Hepatocyte (in vitro differentiated cells): ENCODE results near the gene CCDC137. TPM values are rescaled to one million over a fixed set of nuclear protein-coding genes. Genes with fewer than 3 reads are reported as not detected.
"Not testable (repeated sequence)": the region's sequence is repeated elsewhere in the genome, so short reads cannot be mapped to it uniquely, and the experiment has no call there.

Experiments used
- DNase-seq: peaks from one replicate; pipeline ENCODE4 v3.0.0-alpha.2; 2016; ENCODE audit warnings: low spot score
- H2AFZ ChIP-seq: fragments of 200-600 bp; sonication (generic); 2 replicates; pipeline ENCODE4 v1.6.0; 2016; ENCODE audit warnings: antibody characterized with exemption, mild to moderate bottlenecking
- H3K27ac ChIP-seq: fragments of 200-600 bp; sonication (generic); 2 replicates; pipeline ENCODE4 v1.5.1; 2016; ENCODE audit warnings: mild to moderate bottlenecking
- H3K27me3 ChIP-seq: fragments of 200-600 bp; sonication (generic); 2 replicates; pipeline ENCODE4 v1.6.1; 2016
- H3K36me3 ChIP-seq: fragments of 200-600 bp; sonication (generic); replicated peaks from 2 replicates; pipeline ENCODE4 v1.5.1; 2016; ENCODE audit warnings: low read depth; ENCODE audit not compliant: insufficient read depth
- H3K4me1 ChIP-seq: fragments of 200-600 bp; sonication (generic); 2 replicates; pipeline ENCODE4 v1.5.1; 2016; ENCODE audit warnings: mild to moderate bottlenecking, moderate library complexity; ENCODE audit not compliant: insufficient read depth
- H3K4me2 ChIP-seq: fragments of 200-600 bp; sonication (generic); 2 replicates; pipeline ENCODE4 v1.6.0; 2016
- H3K4me3 ChIP-seq: fragments of 200-600 bp; sonication (generic); 2 replicates; pipeline ENCODE4 v1.5.1; 2016; ENCODE audit warnings: mild to moderate bottlenecking
- H3K79me2 ChIP-seq: fragments of 200-600 bp; sonication (generic); 2 replicates; pipeline ENCODE4 v1.6.0; 2017; ENCODE audit warnings: mild to moderate bottlenecking
- H3K9me2 ChIP-seq: fragments of 200-600 bp; sonication (generic); replicated peaks from 2 replicates; pipeline ENCODE4 v1.6.0; 2017; ENCODE audit warnings: mild to moderate bottlenecking; ENCODE audit not compliant: insufficient read depth
- H3K9me3 ChIP-seq: fragments of 200-600 bp; sonication (generic); 2 replicates; pipeline ENCODE4 v1.5.1; 2016; ENCODE audit warnings: low read depth, mild to moderate bottlenecking
- H4K20me1 ChIP-seq: fragments of 200-600 bp; sonication (generic); 2 replicates; pipeline ENCODE4 v1.6.0; 2016; ENCODE audit warnings: mild to moderate bottlenecking; ENCODE audit not compliant: insufficient read depth, poor library complexity, severe bottlenecking
- CTCF ChIP-seq: fragments of 200-600 bp; sonication (generic); IDR thresholded peaks from 2 replicates; pipeline ENCODE4 v1.5.1; 2016; ENCODE audit warnings: antibody characterized with exemption, mild to moderate bottlenecking; ENCODE audit not compliant: poor library complexity
- EZH2 ChIP-seq: fragments of 200-600 bp; sonication (generic); IDR thresholded peaks from 2 replicates; pipeline ENCODE4 v1.6.1; 2016; ENCODE audit warnings: antibody characterized with exemption, mild to moderate bottlenecking, borderline replicate concordance
- EZH2phosphoT487 ChIP-seq: fragments of 200-600 bp; sonication (generic); IDR thresholded peaks from one replicate; pipeline ENCODE4 v1.6.1; 2018; ENCODE audit warnings: antibody characterized with exemption, mild to moderate bottlenecking, low read depth, moderate library complexity; ENCODE audit not compliant: unreplicated experiment, severe bottlenecking
- WGBS: methylation state at CpG from one replicate; pipeline ENCODE4 v1.1.6; 2016; ENCODE audit warnings: low lambda C conversion rate; ENCODE audit errors: missing lambda C conversion rate; 5-methylcytosine and 5-hydroxymethylcytosine counted together
- polyA plus RNA-seq: library from polyadenylated mRNA; unstranded; fragments of >200 nt; fragmentation: Nextera tagmentation; extraction: Ambion mirVana; gene quantifications from 2 replicates; pipeline ENCODE4 v1.2.1, GENCODE V29; 2016
- total RNA-seq: library from RNA; depleted of rRNA; stranded (reverse); fragments of >200 nt; gene quantifications from 2 replicates; pipeline ENCODE4 v1.2.3, GENCODE V29; 2014

CCDC137 gene, protein sequence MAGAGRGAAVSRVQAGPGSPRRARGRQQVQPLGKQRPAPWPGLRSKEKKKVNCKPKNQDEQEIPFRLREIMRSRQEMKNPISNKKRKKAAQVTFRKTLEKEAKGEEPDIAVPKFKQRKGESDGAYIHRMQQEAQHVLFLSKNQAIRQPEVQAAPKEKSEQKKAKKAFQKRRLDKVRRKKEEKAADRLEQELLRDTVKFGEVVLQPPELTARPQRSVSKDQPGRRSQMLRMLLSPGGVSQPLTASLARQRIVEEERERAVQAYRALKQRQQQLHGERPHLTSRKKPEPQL
- total RNA-seq = 8.3 and 9.1 TPM in 2 replicates
- 20.5 and 23.0 TPM in 2 replicates for polyA plus RNA-seq

- Histone ChIP-seq H2AFZ (peak within 1 kb of the TSS; percentile 85), H4K20me1 (no peaks in the 10 kb centered on the region)
- 2% methylated on average over 78 of the region's 96 CpGs for WGBS
These were observed at the start of gene CCDC137, which contains the start of gene OXLD1 for GRCh38 chr17:81666342-81667191. CCDC137 (plus strand) TSS chr17:81666737; CDS start chr17:81666767, 30 bp downstream. OXLD1 (minus strand) TSS chr17:81666605; CDS start chr17:81666577, 28 bp downstream.

DNA sequence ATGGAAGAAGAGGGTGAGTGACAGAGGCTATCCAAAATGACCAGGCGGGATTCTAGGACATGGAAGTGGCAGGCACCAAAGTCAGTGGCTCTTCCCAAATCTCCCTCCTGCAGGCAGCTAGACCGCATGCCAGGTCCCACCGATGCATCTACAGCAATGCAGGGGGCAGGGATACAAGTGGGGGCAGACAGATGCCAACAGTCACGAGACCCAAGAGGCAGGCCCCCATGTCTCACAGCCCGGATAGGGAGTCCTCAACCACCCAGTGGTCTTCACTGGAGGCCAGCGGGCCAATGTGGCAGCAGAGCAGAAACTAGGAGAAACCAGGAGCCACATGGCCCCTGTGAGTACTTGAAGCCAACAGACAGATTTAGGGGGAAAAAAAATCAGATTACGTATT is 49.7 kb upstream of the CCDC137 start:
- Histone ChIP-seq H2AFZ (no peak overlapping the region), H3K4me1 (no peaks in the 10 kb centered on the region), H3K4me2 (no peak overlapping the region), H4K20me1 (peaks cover 26% of the 10 kb centered on the region), H3K4me3 (no peak overlapping the region), H3K9me2 (no peaks in the 10 kb centered on the region), H3K79me2 (peaks cover 63% of the 10 kb centered on the region), H3K9me3 (no peaks in the 10 kb centered on the region), H3K36me3 (no peaks in the 10 kb centered on the region), H3K27ac (no peak overlapping the region), H3K27me3 (no peaks in the 10 kb centered on the region)
- no peak for DNase-seq
- 97% methylated on average over 7 of the region's 7 CpGs for WGBS
- TF ChIP-seq EZH2 (no peak), EZH2phosphoT487 (no peak), CTCF (no peak)

More at GRCh38 chr17:81666342-81667191, at the start of gene CCDC137, which contains the start of gene OXLD1:
- no peak for TF ChIP-seq CTCF
- no peak for TF ChIP-seq EZH2phosphoT487
- TF ChIP-seq EZH2 = no peak
- H3K27me3 ChIP-seq = no peaks in the 10 kb centered on the region
- peak; percentile 98 for DNase-seq
- H3K9me3 ChIP-seq = no peaks in the 10 kb centered on the region
- peaks cover 34% of the 10 kb centered on the region for H3K79me2 ChIP-seq
- H3K9me2 ChIP-seq = no peaks in the 10 kb centered on the region
- peak within 1 kb of the TSS; percentile 89 for H3K4me3 ChIP-seq
- H3K4me2 ChIP-seq = peak within 1 kb of the TSS; percentile 88
- H3K27ac ChIP-seq = peak within 1 kb of the TSS; percentile 94
- H3K36me3 ChIP-seq = no peaks in the 10 kb centered on the region
- peaks cover 15% of the 10 kb centered on the region for H3K4me1 ChIP-seq

DNA sequence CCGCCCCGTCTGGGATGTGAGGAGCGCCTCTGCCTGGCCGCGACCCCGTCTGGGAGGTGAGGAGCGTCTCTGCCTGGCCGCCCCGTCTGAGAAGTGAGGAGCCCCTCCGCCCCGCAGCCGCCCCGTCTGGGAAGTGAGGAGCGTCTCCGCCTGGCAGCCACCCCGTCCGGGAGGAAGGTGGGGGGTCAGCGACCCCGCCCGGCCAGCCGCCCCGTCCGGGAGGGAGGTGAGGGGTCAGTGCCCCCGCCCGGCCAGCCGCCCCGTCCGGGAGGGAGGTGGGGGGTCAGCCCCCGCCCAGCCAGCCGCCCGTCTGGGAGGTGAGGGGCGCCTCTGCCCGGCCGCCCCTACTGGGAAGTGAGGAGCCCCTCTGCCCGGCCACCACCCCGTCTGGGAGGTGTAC is 48.2 kb upstream of the CCDC137 start:
- H2AFZ ChIP-seq, H3K27ac ChIP-seq, H3K4me1 ChIP-seq, H3K27me3 ChIP-seq, H3K4me3 ChIP-seq, H3K4me2 ChIP-seq, H3K36me3 ChIP-seq, H3K9me3 ChIP-seq, H3K9me2 ChIP-seq, DNase-seq: not testable (repeated sequence)
- peaks cover 58% of the 10 kb centered on the region for H3K79me2 ChIP-seq
- peaks cover 25% of the 10 kb centered on the region for H4K20me1 ChIP-seq
- WGBS = no CpG with 5 or more reads among the region's 36 CpGs
